HepG2 (cell line): ENCODE measurements around the gene NDUFAF3. TPM values are rescaled to one million over a fixed set of nuclear protein-coding genes. Genes with fewer than 3 reads are reported as not detected.

Source experiments
- ATAC-seq: fragments of 200-7000 bp; cut with Tn5 transposase; 3 replicates; pipeline ENCODE4 v1.9.1; 2020; ENCODE audit warnings: mild to moderate bottlenecking, moderate library complexity
- BruUV-seq: library from RNA; stranded (reverse); fragments of 400-500 nt; replicated peaks from 2 replicates; lab custom pipeline; 2021; lab: Mats Ljungman, UMichigan
- CTCF ChIA-PET: fragments of 300-600 bp; formaldehyde crosslinking; extraction: SDS; loops from one replicate; lab custom pipeline; 2021; ENCODE audit warnings: low total read pairs, inconsistent platforms, low intra/inter-chr PET ratio; lab: Yijun Ruan, JAX
- POLR2A ChIA-PET: fragments of 350-600 bp; sonication (Branson Sonifier 250); formaldehyde crosslinking; loops from one replicate; lab custom pipeline; 2020; ENCODE audit warnings: antibody characterized with exemption, inconsistent platforms; lab: Yijun Ruan, JAX
- DNase-seq: peaks from one replicate; pipeline ENCODE4 v3.0.0-alpha.2; 2015; ENCODE audit warnings: low spot score
- FAIRE-seq: peaks from 3 replicates; lab custom pipeline; 2011; peaks lifted over from hg19 to GRCh38; lab: Jason Lieb, UNC
- H2AFZ ChIP-seq: one replicate; pipeline ENCODE4 v1.6.1; 2011; ENCODE audit warnings: low read length, inconsistent platforms
- H3K27ac ChIP-seq: fragments of 300-600 bp; 3 replicates; pipeline ENCODE4 v1.8.0; 2011; ENCODE audit warnings: mixed run types, mild to moderate bottlenecking, mixed read lengths, low read length, inconsistent platforms; ENCODE audit not compliant: insufficient read depth; ENCODE audit errors: extremely low read length
- H3K27me3 ChIP-seq, 2 experiments: fragments of 200-600 bp in 1 of 2; 2 replicates in 1 of 2; 3 replicates in 1 of 2; pipeline versions ENCODE4 v1.6.0 to v1.8.0; 2011; ENCODE audit warnings: low read length in 2 of 2, mild to moderate bottlenecking in 2 of 2, moderate library complexity in 2 of 2, inconsistent platforms in 1 of 2; ENCODE audit not compliant: insufficient read depth in 2 of 2, control insufficient read depth in 1 of 2
- H3K36me3 ChIP-seq, 2 experiments: fragments of 200-600 bp in 1 of 2; replicated peaks in 1 of 2; 2 replicates in 1 of 2; 3 replicates in 1 of 2; pipeline versions ENCODE4 v1.5.1 to v1.8.0; 2011; ENCODE audit warnings: low read length in 2 of 2, inconsistent platforms in 1 of 2; ENCODE audit not compliant: insufficient read depth in 2 of 2, control insufficient read depth in 1 of 2
- H3K4me1 ChIP-seq: 2 replicates; pipeline ENCODE4 v1.5.1; 2012; ENCODE audit warnings: low read length, inconsistent platforms; ENCODE audit not compliant: insufficient read depth
- H3K4me2 ChIP-seq: 2 replicates; pipeline ENCODE4 v1.6.0; 2011; ENCODE audit warnings: low read depth, low read length, inconsistent platforms
- H3K4me3 ChIP-seq, 3 experiments: fragments of 200-600 bp in 1 of 3; sonication (generic), shearing (Covaris generic) in 1 of 3; replicated peaks in 1 of 3; 2 replicates each; pipeline ENCODE4 v1.5.1; 2011 to 2016; ENCODE audit warnings: low read length in 3 of 3, inconsistent platforms in 2 of 3, low read depth in 2 of 3, mild to moderate bottlenecking in 2 of 3, control low read depth in 1 of 3, mixed read lengths in 1 of 3; ENCODE audit not compliant: insufficient read depth in 1 of 3
- H3K79me2 ChIP-seq: one replicate; pipeline ENCODE4 v1.6.1; 2011; ENCODE audit warnings: low read length, inconsistent platforms; ENCODE audit not compliant: insufficient read depth
- H3K9ac ChIP-seq: 2 replicates; pipeline ENCODE4 v1.6.0; 2011; ENCODE audit warnings: mild to moderate bottlenecking, low read depth, low read length, inconsistent platforms; ENCODE audit not compliant: insufficient read depth
- H3K9me3 ChIP-seq: 2 replicates; pipeline ENCODE4 v1.5.1; 2012; ENCODE audit warnings: mild to moderate bottlenecking, low read length
- H4K20me1 ChIP-seq: 2 replicates; pipeline ENCODE4 v1.6.0; 2011; ENCODE audit warnings: inconsistent platforms, mild to moderate bottlenecking, low read length, moderate library complexity; ENCODE audit not compliant: insufficient read depth
- ARID4A ChIP-seq: sonication (generic); formaldehyde crosslinking; IDR thresholded peaks from 2 replicates; pipeline ENCODE4 v1.5.0; 2020; ENCODE audit warnings: mild to moderate bottlenecking, missing genetic modification reagents, borderline replicate concordance
- DNMT1 ChIP-seq: sonication (generic); formaldehyde crosslinking; IDR thresholded peaks from 2 replicates; pipeline ENCODE4 v1.5.1; 2020; ENCODE audit warnings: mild to moderate bottlenecking, missing genetic modification reagents
- KDM3A ChIP-seq: IDR thresholded peaks from 2 replicates; pipeline ENCODE4 v1.6.1; 2018; ENCODE audit warnings: low read depth, missing compliant biosample characterization
- PLRG1 ChIP-seq: fragments of 450-650 bp; conservative IDR thresholded peaks from 2 replicates; pipeline ENCODE4 v1.6.1; 2016
- PTBP1 ChIP-seq: fragments of 200-400 bp; formaldehyde crosslinking; IDR thresholded peaks from 2 replicates; pipeline ENCODE4 v1.6.1; 2018; ENCODE audit warnings: low read length, low read depth; ENCODE audit not compliant: poor library complexity, severe bottlenecking
- RNF2 ChIP-seq: fragments of 450-650 bp; conservative IDR thresholded peaks from 2 replicates; pipeline ENCODE4 v1.6.1; 2016; ENCODE audit warnings: low read depth
- SAFB2 ChIP-seq: sonication (generic); formaldehyde crosslinking; IDR thresholded peaks from 2 replicates; pipeline ENCODE4 v1.5.1; 2020; ENCODE audit warnings: missing genetic modification reagents, low read depth, mild to moderate bottlenecking, borderline replicate concordance
- TRIM24 ChIP-seq: sonication (generic); formaldehyde crosslinking; IDR thresholded peaks from 2 replicates; pipeline ENCODE4 v1.8.0; 2022; ENCODE audit warnings: mild to moderate bottlenecking, missing genetic modification reagents
- ZKSCAN5 ChIP-seq: sonication (generic); formaldehyde crosslinking; IDR thresholded peaks from 2 replicates; pipeline ENCODE4 v1.5.1; 2020; ENCODE audit warnings: mild to moderate bottlenecking, missing genetic modification reagents
- ZNF235 ChIP-seq: sonication (generic); formaldehyde crosslinking; IDR thresholded peaks from 2 replicates; pipeline ENCODE4 v1.8.1; 2023; ENCODE audit warnings: mild to moderate bottlenecking, missing genetic modification reagents, borderline replicate concordance
- ZXDC ChIP-seq: sonication (generic); formaldehyde crosslinking; IDR thresholded peaks from 2 replicates; pipeline ENCODE4 v1.5.0; 2020; ENCODE audit warnings: mild to moderate bottlenecking, missing genetic modification reagents
- WGBS: methylation state at CpG from one replicate; pipeline ENCODE4 v1.1.6; 2017; ENCODE audit warnings: low lambda C conversion rate; 5-methylcytosine and 5-hydroxymethylcytosine counted together
- in situ Hi-C: cut with HindIII; loops from 2 replicates; pipeline ENCODE4 v1.10.0; 2017; ENCODE audit warnings: low pct_unique_long_range_greater_than_20kb; ENCODE audit not compliant: extremely low pct_ligation_motif_present
- intact Hi-C: fragments of 100-400 bp; cut with micrococcal nuclease; formaldehyde crosslinking; loops from one replicate; pipeline ENCODE4 v1.10.0; 2022; ENCODE audit not compliant: unreplicated experiment
- polyA plus RNA-seq, 8 experiments: library from polyadenylated mRNA; depleted of rRNA in 3 of 8; stranded (reverse) in 7 of 8; unstranded in 1 of 8; fragments of >200 nt; fragmentation: Illumina TruSeq in 4 of 8; extraction: Trizol in 4 of 8; gene quantifications; 2 replicates each; pipeline versions ENCODE4 v1.2.1 to v1.2.3, GENCODE V29; 2011 to 2016; ENCODE audit warnings: low read depth in 4 of 8, missing spikeins in 1 of 8, mixed read lengths in 1 of 8; ENCODE audit not compliant: insufficient read depth in 1 of 8
- total RNA-seq, 5 experiments: library from RNA; depleted of rRNA; stranded (reverse); fragments of >200 nt; fragmentation: Illumina TruSeq; extraction: Trizol; gene quantifications; 2 replicates each; pipeline ENCODE4 v1.2.3, GENCODE V29; 2016; ENCODE audit warnings: low read depth in 1 of 5
- TF ChIP-seq, protein P1 (sequence below): IDR thresholded peaks from 2 replicates; pipeline ENCODE4 v1.6.1; 2012; ENCODE audit warnings: inconsistent platforms

Gene NDUFAF3
- total and polyA plus RNA-seq, 2 of the 13 experiments (the other 11 are each of a cell fraction or from before 2014, with no cell fraction given): 39.0 to 50.0 TPM

DNA sequence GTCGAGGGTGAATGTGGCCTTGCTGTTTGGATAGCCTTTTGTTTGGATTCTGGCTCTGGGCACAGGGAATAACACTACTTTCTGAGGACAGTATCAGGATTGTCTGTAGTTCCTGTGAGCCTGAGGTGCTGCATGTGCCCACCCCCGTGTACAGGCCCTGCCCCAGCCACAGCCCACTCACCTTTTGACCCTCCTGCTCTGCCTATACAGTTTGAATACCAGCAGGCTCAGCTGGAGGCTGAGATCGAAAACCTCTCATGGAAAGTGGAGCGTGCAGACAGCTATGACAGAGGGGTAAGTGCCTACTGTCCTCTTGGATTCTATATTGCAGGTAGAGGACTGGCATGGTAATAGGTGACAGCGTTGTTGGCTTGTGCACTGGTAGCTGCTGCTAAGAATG, 39.2 kb upstream of the NDUFAF3 start:
- H3K9me3 ChIP-seq: no peaks in the 10 kb centered on the region
- POLR2A ChIA-PET: no interaction called here
- H3K4me2 ChIP-seq: no peak overlapping the region
- in situ Hi-C loops: no loop called here
- TF ChIP-seq, protein P1, sequence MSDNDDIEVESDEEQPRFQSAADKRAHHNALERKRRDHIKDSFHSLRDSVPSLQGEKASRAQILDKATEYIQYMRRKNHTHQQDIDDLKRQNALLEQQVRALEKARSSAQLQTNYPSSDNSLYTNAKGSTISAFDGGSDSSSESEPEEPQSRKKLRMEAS: no peak
- no peak for TF ChIP-seq RNF2
- TF ChIP-seq KDM3A (CRISPR knock-in tag): no peak
- TF ChIP-seq TRIM24 (CRISPR knock-in tag): no peak
- no peaks in the 10 kb centered on the region for H4K20me1 ChIP-seq
- intact Hi-C loops: no loop called here
- no TSS peak for BruUV-seq
- H3K4me3 ChIP-seq: no peak overlapping the region
- WGBS: 88% methylated on average over 4 of the region's 5 CpGs
- ATAC-seq (no peak), FAIRE-seq (no peak), DNase-seq (no peak)
- CTCF ChIA-PET: no interaction called here
- H3K27me3 ChIP-seq: no peaks in the 10 kb centered on the region
- H2AFZ ChIP-seq: no peak overlapping the region
- no peaks in the 10 kb centered on the region for H3K79me2 ChIP-seq
- H3K27ac ChIP-seq: no peak overlapping the region
- H3K36me3 ChIP-seq: peaks cover 36 to 63% of the 10 kb centered on the region in 2 experiments
- H3K4me1 ChIP-seq: no peaks in the 10 kb centered on the region
- no peak overlapping the region for H3K9ac ChIP-seq

GRCh38 chr3:48983096-48983495, 38.8 kb upstream of the NDUFAF3 start:
- ChIA-PET CTCF (no interaction called here), POLR2A (no interaction called here)
- no peaks in the 10 kb centered on the region for H3K9me3 ChIP-seq
- DNase-seq: no peak
- in situ Hi-C loops (no loop called here), intact Hi-C loops (no loop called here)
- BruUV-seq: no TSS peak
- WGBS: 100% methylated on average over 3 of the region's 4 CpGs
- no peak overlapping the region for H3K4me2 ChIP-seq
- no peak overlapping the region for H3K9ac ChIP-seq
- no peak for FAIRE-seq
- no peak overlapping the region for H2AFZ ChIP-seq
- no peaks in the 10 kb centered on the region for H3K27me3 ChIP-seq
- no peak overlapping the region for H3K27ac ChIP-seq
- H3K4me1 ChIP-seq: no peaks in the 10 kb centered on the region
- peaks cover 35 to 59% of the 10 kb centered on the region in 2 experiments for H3K36me3 ChIP-seq
- no peaks in the 10 kb centered on the region for H3K79me2 ChIP-seq
- H3K4me3 ChIP-seq: no peak overlapping the region
- ATAC-seq: no peak
- H4K20me1 ChIP-seq: no peaks in the 10 kb centered on the region
- TF ChIP-seq ZNF235 (CRISPR knock-in tag) (no peak), ZXDC (CRISPR knock-in tag) (no peak), PTBP1 (no peak), DNMT1 (CRISPR knock-in tag) (no peak), SAFB2 (CRISPR knock-in tag) (no peak), ZKSCAN5 (CRISPR knock-in tag) (no peak), PLRG1 (no peak), ARID4A (CRISPR knock-in tag) (no peak)
